ENCODE measurements around the gene ARHGAP18. TPM values are rescaled to one million over a fixed set of nuclear protein-coding genes. Genes with fewer than 3 reads are reported as not detected.
"Not testable (repeated sequence)": the region's sequence is repeated elsewhere in the genome, so short reads cannot be mapped to it uniquely, and the experiment has no call there.

ARHGAP18 gene
- total RNA-seq, 1 donor from 2014 or later = 5.6 TPM

DNA sequence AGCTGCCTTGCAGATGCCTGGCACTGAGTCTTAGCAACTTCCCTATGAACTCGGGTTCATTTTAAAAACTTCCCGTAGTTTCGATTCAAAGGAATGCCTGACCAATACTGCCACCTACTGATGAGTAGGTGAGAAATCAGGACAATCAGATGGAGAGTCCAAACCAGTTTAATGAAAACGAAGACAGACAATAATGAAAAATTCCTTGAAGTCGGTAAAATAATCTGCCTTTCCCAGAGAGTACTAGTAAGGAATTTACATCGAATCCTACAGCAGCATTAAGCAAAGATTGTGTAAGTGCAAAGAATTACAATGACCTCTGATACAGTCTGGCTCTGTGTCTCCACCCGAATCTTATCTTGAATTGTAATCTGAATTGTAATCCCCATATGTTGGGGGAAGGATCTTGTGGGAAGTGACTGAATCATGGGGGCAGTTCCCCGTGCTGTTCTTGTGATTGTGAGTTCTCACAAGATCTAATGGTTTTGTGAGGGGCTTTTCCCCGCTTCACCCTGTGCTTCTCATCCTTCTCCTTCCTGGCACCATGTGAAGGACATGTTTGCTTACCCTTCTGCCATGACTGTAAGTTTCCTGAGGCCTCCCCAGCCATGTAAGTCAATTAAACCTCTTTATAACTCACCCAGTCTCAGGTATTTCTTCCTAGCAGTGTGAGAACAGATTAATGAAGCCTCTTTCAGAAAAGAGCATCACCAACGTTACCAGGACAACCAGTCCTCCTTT, 134.4 kb downstream of the ARHGAP18 start:
- Histone ChIP-seq H3K4me1 (peaks cover 3% of the 10 kb centered on the region), H3K27ac (replicated peaks) (no peak overlapping the region), H3K4me3 (peak overlapping the region; percentile 50), H3K27me3 (ENCODE audit: low read depth) (no peaks in the 10 kb centered on the region), H3K9me3 (replicated peaks) (peaks cover 14% of the 10 kb centered on the region), H3K36me3 (peaks cover 2% of the 10 kb centered on the region)
- no peak for DNase-seq
- intact Hi-C loops (cut with micrococcal nuclease) = no loop called here
- TF ChIP-seq, protein P1, sequence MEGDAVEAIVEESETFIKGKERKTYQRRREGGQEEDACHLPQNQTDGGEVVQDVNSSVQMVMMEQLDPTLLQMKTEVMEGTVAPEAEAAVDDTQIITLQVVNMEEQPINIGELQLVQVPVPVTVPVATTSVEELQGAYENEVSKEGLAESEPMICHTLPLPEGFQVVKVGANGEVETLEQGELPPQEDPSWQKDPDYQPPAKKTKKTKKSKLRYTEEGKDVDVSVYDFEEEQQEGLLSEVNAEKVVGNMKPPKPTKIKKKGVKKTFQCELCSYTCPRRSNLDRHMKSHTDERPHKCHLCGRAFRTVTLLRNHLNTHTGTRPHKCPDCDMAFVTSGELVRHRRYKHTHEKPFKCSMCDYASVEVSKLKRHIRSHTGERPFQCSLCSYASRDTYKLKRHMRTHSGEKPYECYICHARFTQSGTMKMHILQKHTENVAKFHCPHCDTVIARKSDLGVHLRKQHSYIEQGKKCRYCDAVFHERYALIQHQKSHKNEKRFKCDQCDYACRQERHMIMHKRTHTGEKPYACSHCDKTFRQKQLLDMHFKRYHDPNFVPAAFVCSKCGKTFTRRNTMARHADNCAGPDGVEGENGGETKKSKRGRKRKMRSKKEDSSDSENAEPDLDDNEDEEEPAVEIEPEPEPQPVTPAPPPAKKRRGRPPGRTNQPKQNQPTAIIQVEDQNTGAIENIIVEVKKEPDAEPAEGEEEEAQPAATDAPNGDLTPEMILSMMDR (IDR thresholded peaks at IDR 0.05; ENCODE audit: borderline replicate concordance) = peak; percentile 77

DNA sequence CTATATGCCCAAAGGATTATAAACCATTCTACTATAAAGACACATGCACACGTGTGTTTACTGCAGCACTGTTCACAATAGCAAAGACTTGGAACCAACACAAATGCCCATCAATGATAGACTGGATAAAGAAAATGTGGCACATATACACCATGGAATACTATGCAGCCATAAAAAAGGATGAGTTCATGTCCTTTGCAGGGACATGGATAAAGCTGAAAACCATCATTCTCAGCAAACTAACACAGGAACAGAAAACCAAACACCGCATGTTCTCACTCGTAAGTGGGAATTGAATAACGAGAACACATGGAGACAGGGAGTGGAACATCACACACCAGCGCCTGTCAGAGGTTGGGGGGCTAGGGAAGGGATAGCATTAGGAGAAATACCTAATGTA, 135.4 kb downstream of the ARHGAP18 start:
- H3K4me3 ChIP-seq; H3K36me3 ChIP-seq; H3K4me1 ChIP-seq; DNase-seq; H3K27ac ChIP-seq (replicated peaks); intact Hi-C loops (cut with micrococcal nuclease); H3K27me3 ChIP-seq (ENCODE audit: low read depth): not testable (repeated sequence)
- H3K9me3 ChIP-seq (replicated peaks) = peaks cover 16% of the 10 kb centered on the region

GRCh38 chr6:129570929-129571328, 139.0 kb downstream of the ARHGAP18 start:
- H3K27me3 ChIP-seq (ENCODE audit: low read depth); intact Hi-C loops (cut with micrococcal nuclease); H3K4me3 ChIP-seq; H3K27ac ChIP-seq (replicated peaks); DNase-seq; H3K36me3 ChIP-seq; H3K4me1 ChIP-seq: not testable (repeated sequence)
- peaks cover 16% of the 10 kb centered on the region for H3K9me3 ChIP-seq (replicated peaks)

DNA sequence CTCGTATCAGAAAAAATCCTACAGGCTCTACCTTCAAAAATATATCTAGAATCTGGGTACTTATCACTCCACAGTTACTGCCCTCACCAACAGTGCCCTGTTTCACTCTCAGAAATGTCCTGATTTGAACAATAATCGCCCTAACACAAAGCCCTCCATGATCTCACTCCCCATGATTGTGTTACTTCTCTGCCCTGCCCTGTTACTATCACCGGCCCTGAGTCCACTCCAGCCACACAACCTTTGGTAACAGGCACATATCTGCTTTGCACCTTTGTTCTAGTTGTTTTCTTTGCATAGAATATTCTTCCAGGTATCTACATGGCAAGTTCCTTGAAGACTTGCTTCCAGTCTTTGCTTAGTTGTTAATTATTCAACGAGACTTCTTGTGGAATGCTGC, 142.0 kb downstream of the ARHGAP18 start:
- H3K27ac ChIP-seq (replicated peaks) = no peak overlapping the region
- H3K36me3 ChIP-seq = no peaks in the 10 kb centered on the region
- peaks cover 16% of the 10 kb centered on the region for H3K9me3 ChIP-seq (replicated peaks)
- no peak overlapping the region for H3K4me3 ChIP-seq
- TF ChIP-seq, protein P1 (IDR thresholded peaks at IDR 0.05; ENCODE audit: borderline replicate concordance) = no peak
- no peaks in the 10 kb centered on the region for H3K27me3 ChIP-seq (ENCODE audit: low read depth)
- no peak for DNase-seq
- intact Hi-C loops (cut with micrococcal nuclease) = no loop called here
- no peaks in the 10 kb centered on the region for H3K4me1 ChIP-seq

DNA sequence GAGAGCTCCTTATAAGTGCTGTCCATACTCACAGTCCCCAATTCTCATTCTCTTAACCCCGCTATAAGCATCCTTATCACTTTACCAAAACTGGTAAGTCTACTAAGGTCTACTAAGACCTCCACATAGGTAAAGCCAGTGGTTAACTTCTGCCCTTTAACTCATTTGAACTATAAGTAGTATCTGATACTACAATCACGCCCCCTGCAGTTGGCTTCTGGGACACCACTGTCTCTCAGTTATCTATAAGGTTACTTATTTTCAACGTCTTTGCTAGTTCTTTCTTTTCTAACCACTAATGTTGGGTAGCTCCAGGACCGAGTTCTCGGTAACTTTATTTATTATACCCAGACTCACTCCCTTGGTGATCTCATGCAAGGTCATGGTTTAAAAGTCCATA, 142.6 kb downstream of the ARHGAP18 start:
- TF ChIP-seq, protein P1 (IDR thresholded peaks at IDR 0.05; ENCODE audit: borderline replicate concordance) = peak; percentile 40
- Histone ChIP-seq H3K4me3 (no peak overlapping the region), H3K4me1 (no peaks in the 10 kb centered on the region), H3K27me3 (ENCODE audit: low read depth) (no peaks in the 10 kb centered on the region), H3K36me3 (no peaks in the 10 kb centered on the region), H3K27ac (replicated peaks) (no peak overlapping the region), H3K9me3 (replicated peaks) (peaks cover 16% of the 10 kb centered on the region)
- intact Hi-C loops (cut with micrococcal nuclease) = no loop called here
- no peak for DNase-seq

DNA sequence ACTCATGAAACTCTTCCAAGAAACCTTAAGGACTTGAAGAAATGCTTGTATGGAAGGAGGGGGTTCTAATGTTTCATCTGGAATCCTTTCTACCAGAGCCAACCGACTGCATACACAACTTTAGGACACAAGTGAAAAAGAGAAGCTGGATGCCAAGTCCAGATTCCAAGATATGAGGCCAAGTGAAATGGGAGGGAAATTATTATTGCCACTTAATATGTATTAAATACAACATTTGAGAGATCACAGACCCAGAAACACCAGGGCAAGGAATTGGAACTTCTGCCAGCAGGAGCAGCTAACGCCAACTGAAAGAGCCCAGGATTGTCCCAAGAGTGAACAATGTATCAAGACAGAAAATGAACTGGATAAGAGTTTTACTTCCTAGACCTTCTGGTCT, 144.2 kb downstream of the ARHGAP18 start:
- TF ChIP-seq, protein P1 (IDR thresholded peaks at IDR 0.05; ENCODE audit: borderline replicate concordance) = no peak
- H3K4me1 ChIP-seq = no peaks in the 10 kb centered on the region
- no peak overlapping the region for H3K27ac ChIP-seq (replicated peaks)
- H3K27me3 ChIP-seq (ENCODE audit: low read depth) = no peaks in the 10 kb centered on the region
- DNase-seq = no peak
- H3K9me3 ChIP-seq (replicated peaks) = peaks cover 5% of the 10 kb centered on the region
- H3K4me3 ChIP-seq = no peak overlapping the region
- intact Hi-C loops (cut with micrococcal nuclease) = no loop called here
- no peaks in the 10 kb centered on the region for H3K36me3 ChIP-seq
